ENCODE data around the gene TOX2.

Gene TOX2

DNA sequence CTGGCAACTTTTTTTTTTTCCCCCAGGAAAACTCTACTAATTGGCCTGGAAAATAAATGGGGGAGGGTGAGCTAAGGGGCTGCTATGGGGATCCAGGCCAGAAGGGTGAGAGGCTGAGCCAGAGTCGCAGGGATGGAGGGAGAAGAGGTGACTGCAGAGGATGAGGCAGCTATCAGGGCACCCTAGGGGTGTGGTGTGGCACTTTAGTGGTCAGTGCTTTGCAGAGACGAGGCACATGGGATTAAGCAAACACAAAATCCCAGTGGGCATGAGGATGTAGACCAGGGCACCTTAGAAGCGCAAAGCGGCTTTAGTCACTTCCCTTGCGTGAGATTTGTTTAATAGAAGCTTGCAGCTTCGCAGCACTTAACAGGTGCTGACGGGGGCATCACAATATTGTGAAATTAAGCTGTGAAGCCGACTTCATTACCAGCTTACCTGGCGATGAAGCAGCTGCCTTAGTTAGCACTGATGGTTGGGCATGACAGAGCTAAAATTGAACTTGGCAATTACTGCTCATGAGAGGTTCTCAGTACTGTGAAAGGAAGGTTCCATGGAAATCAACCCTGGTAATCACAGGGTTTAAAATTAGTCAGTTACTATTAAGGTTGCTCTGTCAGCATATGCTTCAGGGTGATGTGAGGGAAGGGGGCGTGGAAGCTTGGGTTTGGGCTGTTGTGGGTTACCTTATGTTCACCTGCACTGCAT lies 26.0 kb downstream of the TOX2 start:
- no peak for DNase-seq (ENCODE audit: low read depth)

GRCh38 chr20:43941476-43942200 lies 27.0 kb downstream of the TOX2 start:
- DNase-seq (ENCODE audit: low read depth): no peak

- DNase-seq (ENCODE audit: low read depth): no peak
Observed at GRCh38 chr20:43942201-43942590, 27.5 kb downstream of the TOX2 start.

DNA sequence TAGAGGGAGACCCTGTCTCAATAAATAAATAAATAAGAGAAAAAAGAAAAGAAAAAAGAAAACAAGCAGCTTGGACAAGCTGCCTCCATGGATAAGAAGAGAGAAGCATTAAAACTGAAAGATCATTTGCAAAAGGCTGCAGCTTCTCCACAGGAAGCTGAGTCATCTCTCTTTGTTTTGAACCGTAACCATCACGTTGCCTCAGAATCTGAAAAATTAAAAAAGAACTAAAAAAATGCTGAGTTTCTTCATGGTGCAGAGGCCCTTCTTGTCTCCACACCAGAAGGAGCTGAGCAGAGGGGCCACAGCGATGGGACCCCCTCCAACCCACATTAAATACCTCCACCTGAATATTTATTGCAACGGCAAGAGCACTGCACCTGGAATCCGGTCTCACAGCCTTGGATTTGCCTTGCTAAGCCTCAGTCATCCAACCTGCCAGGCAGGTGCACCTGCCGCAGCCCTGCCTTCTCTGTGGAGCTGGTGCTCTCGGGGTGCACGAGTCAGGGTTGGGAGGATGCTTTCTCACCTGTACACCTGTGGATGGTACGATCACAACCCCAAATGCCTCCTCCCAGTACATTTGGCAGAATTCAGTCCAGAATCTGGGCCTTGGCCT lies 28.1 kb downstream of the TOX2 start:
- no peak for DNase-seq (ENCODE audit: low read depth)

- no peak for DNase-seq (ENCODE audit: low read depth)
Observed at GRCh38 chr20:43943725-43944124, 29.1 kb downstream of the TOX2 start.

GRCh38 chr20:43944653-43945235 lies 30.1 kb downstream of the TOX2 start:
- no peak for DNase-seq (ENCODE audit: low read depth)

DNA sequence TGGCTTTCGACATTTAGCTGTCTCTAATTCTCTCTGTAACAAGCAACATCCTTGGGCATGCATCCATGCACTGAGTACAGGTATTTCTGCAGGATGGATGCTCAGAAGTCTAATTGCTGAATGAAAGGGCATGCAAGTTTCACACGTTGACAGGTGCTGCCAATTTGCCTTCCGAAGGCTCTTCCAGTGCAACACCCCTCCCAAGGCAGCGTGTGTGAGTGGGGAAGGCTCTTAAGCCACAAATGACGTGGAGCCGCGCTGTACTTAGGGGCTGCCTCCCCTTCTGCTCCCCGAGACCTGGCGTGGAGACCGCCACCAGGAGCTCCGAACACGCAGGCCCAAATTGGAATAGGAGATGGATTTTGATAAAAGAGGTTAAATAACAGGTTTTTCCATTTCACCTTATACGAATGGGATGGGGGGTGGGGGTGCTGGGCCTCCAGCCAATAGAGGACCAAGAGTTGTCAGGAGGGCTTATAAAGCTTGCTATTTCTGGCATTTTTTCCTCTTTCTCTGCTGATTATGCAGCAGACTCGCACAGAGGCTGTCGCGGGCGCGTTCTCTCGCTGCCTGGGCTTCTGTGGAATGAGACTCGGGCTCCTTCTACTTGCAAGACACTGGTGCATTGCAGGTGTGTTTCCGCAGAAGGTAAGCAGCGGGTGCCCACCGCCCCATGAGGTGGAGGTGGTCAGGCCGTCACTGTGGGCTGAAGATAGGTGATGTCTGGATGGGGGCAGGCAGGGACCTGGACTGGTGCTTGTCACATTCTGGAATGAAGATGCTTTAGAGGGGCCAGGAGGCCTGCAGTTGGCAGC lies 30.9 kb downstream of the TOX2 start:
- DNase-seq (ENCODE audit: low read depth): no peak

DNA sequence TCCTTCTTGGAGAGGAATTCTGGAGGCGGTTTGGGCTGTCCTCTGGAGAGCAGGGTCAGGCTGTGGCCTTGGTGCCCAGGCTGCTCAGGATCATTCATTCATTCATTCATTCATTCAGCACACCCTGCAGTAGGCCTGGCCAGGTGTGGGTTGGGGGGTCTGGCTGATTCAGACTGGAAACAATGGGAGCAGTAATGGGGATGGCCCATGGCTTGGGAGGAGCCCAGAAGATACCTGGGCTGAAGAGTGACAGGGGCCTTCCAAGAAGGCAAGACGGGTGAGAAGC lies 31.5 kb downstream of the TOX2 start:
- DNase-seq (ENCODE audit: low read depth): no peak

- DNase-seq (ENCODE audit: low read depth): no peak
Observed at GRCh38 chr20:43946659-43947315, 32.1 kb downstream of the TOX2 start.

DNA sequence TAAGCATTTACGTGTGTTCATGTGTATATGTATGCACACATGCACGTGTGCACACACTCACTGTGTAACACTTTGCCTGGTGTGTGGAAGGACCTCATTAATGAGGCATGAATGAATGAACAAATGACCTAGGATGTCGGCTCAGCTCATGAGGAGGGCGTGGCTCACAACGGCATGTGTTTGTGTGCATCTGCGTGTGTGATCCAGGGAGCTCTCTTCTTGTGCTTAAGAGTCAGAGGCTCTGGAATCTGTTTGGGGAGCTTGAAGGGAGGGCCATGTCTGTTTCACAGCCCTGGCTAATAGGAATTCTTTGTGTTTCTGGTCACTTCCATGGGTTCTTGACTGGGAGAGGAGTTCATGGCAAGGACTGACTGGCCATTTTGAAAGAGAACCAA lies 32.7 kb downstream of the TOX2 start:
- DNase-seq (ENCODE audit: low read depth): no peak

DNA sequence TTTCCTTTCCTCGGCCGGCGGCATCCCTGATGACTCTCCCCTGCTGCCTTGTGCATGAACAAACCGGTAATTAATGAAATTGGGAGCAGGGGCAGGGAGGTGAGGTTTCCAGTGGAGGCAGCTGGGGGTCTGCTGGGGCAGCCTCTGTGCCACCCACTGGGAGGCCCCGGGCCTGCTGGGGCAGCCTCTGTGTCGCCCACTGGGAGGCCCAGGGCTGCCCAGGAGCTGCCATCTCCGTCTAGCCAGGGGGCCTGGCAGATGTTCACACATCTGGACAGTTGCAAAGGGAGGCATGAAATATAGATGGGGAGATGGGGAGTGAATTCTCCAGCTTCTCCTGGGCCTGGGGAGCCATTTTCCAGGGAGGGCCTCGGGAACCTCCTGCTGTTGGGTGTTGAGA lies 33.8 kb downstream of the TOX2 start:
- DNase-seq (ENCODE audit: low read depth): no peak

- no peak for DNase-seq (ENCODE audit: low read depth)
Observed at GRCh38 chr20:43949248-43949647, 34.6 kb downstream of the TOX2 start.

- peak; percentile 57 for DNase-seq (ENCODE audit: low read depth)
Observed at GRCh38 chr20:43949741-43950618, 35.3 kb downstream of the TOX2 start.

DNA sequence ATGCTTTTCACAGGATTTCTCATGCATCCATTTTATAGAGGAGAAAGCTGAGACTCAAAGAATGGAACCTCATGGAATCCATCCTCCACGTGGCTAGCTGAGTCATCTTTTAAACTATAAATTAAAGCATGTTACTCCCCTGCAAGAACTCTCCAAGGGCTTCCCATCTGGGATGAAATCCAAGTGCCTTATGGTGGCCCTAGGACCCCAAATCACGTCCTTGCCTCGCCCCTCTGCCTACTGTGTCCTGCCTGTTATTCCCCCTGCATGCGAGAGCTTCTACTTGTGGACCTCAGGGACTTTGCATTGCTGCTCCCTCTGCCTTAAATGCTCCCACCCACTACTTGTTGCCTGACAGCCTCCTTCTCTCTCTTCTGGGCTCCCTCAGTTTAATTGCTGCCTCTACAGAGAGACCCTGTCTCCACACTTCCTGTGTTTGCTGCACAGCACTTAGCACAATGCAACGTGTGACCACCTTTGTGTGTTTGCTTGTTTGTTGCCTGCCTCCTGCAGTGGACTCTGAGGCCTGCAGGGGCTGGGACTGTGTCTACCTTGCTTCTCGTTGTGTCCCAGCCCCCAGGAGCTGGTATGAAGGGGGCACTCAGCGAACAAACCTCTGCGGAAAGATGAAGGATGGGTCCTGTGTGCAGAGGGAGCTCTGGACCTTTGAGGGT lies 39.4 kb downstream of the TOX2 start:
- DNase-seq (ENCODE audit: low read depth): no peak

- no peak for DNase-seq (ENCODE audit: low read depth)
Observed at GRCh38 chr20:43954704-43955061, 40.0 kb downstream of the TOX2 start.

DNA sequence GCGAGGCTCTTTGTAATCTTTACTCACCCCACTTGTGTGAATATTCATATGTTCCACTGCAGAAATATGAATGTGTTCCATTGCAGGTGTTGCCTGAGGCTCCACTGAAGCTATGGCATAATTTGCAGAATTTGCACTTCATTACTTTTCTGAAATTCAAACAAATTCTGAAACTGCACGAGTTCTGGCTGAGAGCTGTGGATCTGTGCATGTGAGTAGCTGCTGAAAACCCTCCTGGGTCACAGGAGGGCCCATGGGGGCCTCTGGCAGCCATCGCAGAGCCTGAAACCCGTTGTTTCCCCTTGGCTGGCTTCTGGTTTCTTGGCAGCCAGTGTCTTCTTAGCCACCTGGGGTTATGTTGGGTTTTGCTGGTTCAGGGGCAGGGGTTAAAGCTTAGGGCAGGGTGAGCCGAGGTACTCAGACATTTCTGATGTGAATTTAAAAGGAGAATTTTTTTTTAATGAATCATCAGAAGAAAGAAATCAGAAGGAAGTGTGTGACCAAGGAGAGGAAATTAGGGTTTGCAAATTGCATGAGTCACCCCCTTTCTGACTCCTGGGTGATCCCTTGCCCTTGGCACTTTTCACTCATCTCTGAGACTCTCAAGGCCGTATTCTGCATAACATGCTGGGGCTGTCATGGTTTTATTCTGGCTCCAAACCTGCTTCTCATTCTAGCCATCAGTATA lies 40.6 kb downstream of the TOX2 start:
- DNase-seq (ENCODE audit: low read depth): no peak

GRCh38 chr20:43955750-43956191 lies 41.1 kb downstream of the TOX2 start:
- no peak for DNase-seq (ENCODE audit: low read depth)

DNA sequence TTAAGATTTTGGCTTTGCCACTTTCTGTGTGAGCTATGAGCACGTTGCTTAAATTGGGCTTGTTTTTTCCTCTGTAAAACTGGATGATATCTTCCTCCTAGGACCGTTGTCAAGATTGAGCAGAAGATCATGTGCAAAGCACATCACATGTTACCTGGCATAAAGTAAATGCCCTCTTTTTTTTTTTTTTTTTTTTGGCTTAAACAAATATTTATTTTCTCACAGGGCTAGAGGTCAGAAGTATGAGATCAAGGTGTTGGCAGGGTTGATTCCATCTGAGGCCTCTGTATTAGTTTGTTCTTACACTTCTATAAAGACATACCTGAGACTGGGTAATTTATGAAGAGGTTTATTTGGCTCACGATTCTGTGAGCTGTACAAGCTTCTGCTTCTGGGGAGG lies 42.7 kb downstream of the TOX2 start:
- no peak for DNase-seq (ENCODE audit: low read depth)

- DNase-seq (ENCODE audit: low read depth): no peak
Observed at GRCh38 chr20:43958626-43959025, 44.0 kb downstream of the TOX2 start.
